Activated CD4-positive, alpha-beta T cell treated with anti-CD3 and anti-CD28 coated beads, Interleukin-2, amount 10 ng/mL, durations not matched to agents 24 days and 14 days (primary cell): ENCODE data around the gene RAB6A. TPM values are rescaled to one million over a fixed set of nuclear protein-coding genes. Genes with fewer than 3 reads are reported as not detected.
A peak's percentile ranks its signal among the peaks of the same experiment; 100 is the strongest.
"Not testable (repeated sequence)": the region's sequence is repeated elsewhere in the genome, so short reads cannot be mapped to it uniquely, and the experiment has no call there.

Experiments
- DNase-seq: peaks from one replicate; pipeline ENCODE4 v3.0.0; 2022
- H3K27ac Mint-ChIP-seq: one replicate; pipeline ENCODE4 v1.8.0; 2022; ENCODE audit warnings: mild to moderate bottlenecking, mixed read lengths
- H3K27me3 Mint-ChIP-seq: one replicate; pipeline ENCODE4 v1.8.0; 2022; ENCODE audit warnings: mixed read lengths
- H3K36me3 Mint-ChIP-seq: one replicate; pipeline ENCODE4 v1.8.0; 2022; ENCODE audit warnings: low read depth, mild to moderate bottlenecking, mixed read lengths
- H3K4me1 Mint-ChIP-seq: one replicate; pipeline ENCODE4 v1.8.0; 2021; ENCODE audit warnings: mixed read lengths
- H3K4me3 Mint-ChIP-seq: one replicate; pipeline ENCODE4 v1.8.0; 2022; ENCODE audit warnings: mild to moderate bottlenecking, moderate library complexity, mixed read lengths
- H3K9me3 Mint-ChIP-seq: one replicate; pipeline ENCODE4 v1.8.0; 2021; ENCODE audit warnings: mixed read lengths
- intact Hi-C: fragments of 100-400 bp; cut with micrococcal nuclease; formaldehyde crosslinking; loops from one replicate; pipeline ENCODE4 v1.15.1; 2023
- total RNA-seq: library from RNA; stranded (reverse); gene quantifications from 2 replicates; pipeline ENCODE4 v1.2.3, GENCODE V29; 2022

RAB6A gene
- total RNA-seq, 1 donor from 2014 or later, result 79.5 TPM

GRCh38 chr11:73728000-73728399 is 32.9 kb downstream of the RAB6A start:
- Mint-ChIP-seq H3K27ac (peak overlapping the region; percentile 62), H3K9me3 (peaks cover 10% of the 10 kb centered on the region), H3K36me3 (peaks cover 43% of the 10 kb centered on the region), H3K27me3 (no peaks in the 10 kb centered on the region), H3K4me1 (peaks cover 16% of the 10 kb centered on the region), H3K4me3 (no peak overlapping the region)
- DNase-seq, result no peak
- intact Hi-C loops, result no loop called here

- DNase-seq, result no peak
- Mint-ChIP-seq H3K27me3 (no peaks in the 10 kb centered on the region), H3K9me3 (peaks cover 10% of the 10 kb centered on the region), H3K4me1 (peaks cover 16% of the 10 kb centered on the region), H3K4me3 (no peak overlapping the region), H3K27ac (no peak overlapping the region), H3K36me3 (peaks cover 47% of the 10 kb centered on the region)
- intact Hi-C loops, result no loop called here
Observed at GRCh38 chr11:73726825-73727224, 34.0 kb downstream of the RAB6A start.

GRCh38 chr11:73717136-73717535 is 43.7 kb downstream of the RAB6A start:
- intact Hi-C loops, result no loop called here
- peaks cover 11% of the 10 kb centered on the region for H3K4me1 Mint-ChIP-seq
- no peaks in the 10 kb centered on the region for H3K27me3 Mint-ChIP-seq
- H3K4me3 Mint-ChIP-seq, result no peak overlapping the region
- H3K27ac Mint-ChIP-seq, result no peak overlapping the region
- H3K9me3 Mint-ChIP-seq, result no peaks in the 10 kb centered on the region
- peaks cover 41% of the 10 kb centered on the region for H3K36me3 Mint-ChIP-seq
- DNase-seq, result no peak

- H3K4me3 Mint-ChIP-seq, result no peak overlapping the region
- peaks cover 11% of the 10 kb centered on the region for H3K4me1 Mint-ChIP-seq
- H3K27ac Mint-ChIP-seq, result peak overlapping the region; percentile 54
- H3K9me3 Mint-ChIP-seq, result no peaks in the 10 kb centered on the region
- peaks cover 37% of the 10 kb centered on the region for H3K36me3 Mint-ChIP-seq
- no peak for DNase-seq
- no peaks in the 10 kb centered on the region for H3K27me3 Mint-ChIP-seq
- intact Hi-C loops, result no loop called here
Observed at GRCh38 chr11:73716153-73717056, 44.5 kb downstream of the RAB6A start.

GRCh38 chr11:73715541-73715940 is 45.3 kb downstream of the RAB6A start:
- Mint-ChIP-seq H3K27ac (no peak overlapping the region), H3K9me3 (no peaks in the 10 kb centered on the region), H3K27me3 (no peaks in the 10 kb centered on the region), H3K36me3 (peaks cover 30% of the 10 kb centered on the region), H3K4me3 (no peak overlapping the region), H3K4me1 (peaks cover 11% of the 10 kb centered on the region)
- intact Hi-C loops, result no loop called here
- no peak for DNase-seq

- no peaks in the 10 kb centered on the region for H3K9me3 Mint-ChIP-seq
- no peak for DNase-seq
- H3K4me1 Mint-ChIP-seq, result peaks cover under 1% of the 10 kb centered on the region
- intact Hi-C loops, result no loop called here
- H3K27me3 Mint-ChIP-seq, result no peaks in the 10 kb centered on the region
- H3K27ac Mint-ChIP-seq, result no peak overlapping the region
- peaks cover 23% of the 10 kb centered on the region for H3K36me3 Mint-ChIP-seq
- H3K4me3 Mint-ChIP-seq, result no peak overlapping the region
Observed at GRCh38 chr11:73710964-73711363, 49.9 kb downstream of the RAB6A start.

- Mint-ChIP-seq H3K27ac (no peak overlapping the region), H3K4me1 (no peaks in the 10 kb centered on the region), H3K9me3 (no peaks in the 10 kb centered on the region), H3K36me3 (peaks cover 28% of the 10 kb centered on the region), H3K27me3 (no peaks in the 10 kb centered on the region), H3K4me3 (no peak overlapping the region)
- no peak for DNase-seq
- intact Hi-C loops, result no loop called here
Observed at GRCh38 chr11:73705053-73705452, 55.8 kb downstream of the RAB6A start.

GRCh38 chr11:73693899-73694525 is 66.9 kb downstream of the RAB6A start:
- Mint-ChIP-seq H3K4me3 (no peak overlapping the region), H3K27me3 (no peaks in the 10 kb centered on the region), H3K27ac (no peak overlapping the region), H3K4me1 (no peaks in the 10 kb centered on the region), H3K9me3 (no peaks in the 10 kb centered on the region), H3K36me3 (peaks cover 17% of the 10 kb centered on the region)
- DNase-seq, result no peak
- intact Hi-C loops, result no loop called here

- no peak overlapping the region for H3K27ac Mint-ChIP-seq
- H3K4me1 Mint-ChIP-seq, result no peaks in the 10 kb centered on the region
- DNase-seq, result no peak
- H3K9me3 Mint-ChIP-seq, result no peaks in the 10 kb centered on the region
- peaks cover 22% of the 10 kb centered on the region for H3K36me3 Mint-ChIP-seq
- no peaks in the 10 kb centered on the region for H3K27me3 Mint-ChIP-seq
- no peak overlapping the region for H3K4me3 Mint-ChIP-seq
- intact Hi-C loops, result no loop called here
Observed at GRCh38 chr11:73680687-73681086, 80.2 kb downstream of the RAB6A start.

GRCh38 chr11:73676552-73676951 is 84.3 kb downstream of the RAB6A start:
- DNase-seq, H3K4me3 Mint-ChIP-seq, H3K27me3 Mint-ChIP-seq, H3K4me1 Mint-ChIP-seq, intact Hi-C loops, H3K27ac Mint-ChIP-seq, H3K9me3 Mint-ChIP-seq: not testable (repeated sequence)
- peaks cover 17% of the 10 kb centered on the region for H3K36me3 Mint-ChIP-seq

GRCh38 chr11:73671701-73672100 is 89.2 kb downstream of the RAB6A start:
- DNase-seq, result no peak
- Mint-ChIP-seq H3K27me3 (no peaks in the 10 kb centered on the region), H3K27ac (no peak overlapping the region), H3K36me3 (peaks cover 4% of the 10 kb centered on the region), H3K4me1 (peaks cover 1% of the 10 kb centered on the region), H3K9me3 (no peaks in the 10 kb centered on the region), H3K4me3 (no peak overlapping the region)
- intact Hi-C loops, result no loop called here

- Mint-ChIP-seq H3K27me3 (no peaks in the 10 kb centered on the region), H3K9me3 (no peaks in the 10 kb centered on the region), H3K4me3 (no peak overlapping the region), H3K4me1 (peaks cover 1% of the 10 kb centered on the region), H3K36me3 (peaks cover 2% of the 10 kb centered on the region), H3K27ac (no peak overlapping the region)
- DNase-seq, result no peak
- intact Hi-C loops, result no loop called here
Observed at GRCh38 chr11:73670808-73671207, 90.1 kb downstream of the RAB6A start.

GRCh38 chr11:73667891-73668290 is 93.0 kb downstream of the RAB6A start:
- Mint-ChIP-seq H3K4me1 (peaks cover 6% of the 10 kb centered on the region), H3K4me3 (no peak overlapping the region), H3K36me3 (no peaks in the 10 kb centered on the region), H3K27me3 (no peaks in the 10 kb centered on the region), H3K9me3 (no peaks in the 10 kb centered on the region), H3K27ac (no peak overlapping the region)
- intact Hi-C loops, result no loop called here
- no peak for DNase-seq

GRCh38 chr11:73664877-73665276 is 96.0 kb downstream of the RAB6A start:
- no peaks in the 10 kb centered on the region for H3K36me3 Mint-ChIP-seq
- no peaks in the 10 kb centered on the region for H3K27me3 Mint-ChIP-seq
- peaks cover 9% of the 10 kb centered on the region for H3K4me1 Mint-ChIP-seq
- no peak overlapping the region for H3K27ac Mint-ChIP-seq
- no peaks in the 10 kb centered on the region for H3K9me3 Mint-ChIP-seq
- intact Hi-C loops, result no loop called here
- H3K4me3 Mint-ChIP-seq, result no peak overlapping the region
- no peak for DNase-seq
